ENCODE data around the gene ANKS3. TPM values are rescaled to one million over a fixed set of nuclear protein-coding genes. Genes with fewer than 3 reads are reported as not detected.

Gene ANKS3
- total and polyA plus RNA-seq, 7 donors = 5.2 to 15.0 (median 9.1) TPM

DNA sequence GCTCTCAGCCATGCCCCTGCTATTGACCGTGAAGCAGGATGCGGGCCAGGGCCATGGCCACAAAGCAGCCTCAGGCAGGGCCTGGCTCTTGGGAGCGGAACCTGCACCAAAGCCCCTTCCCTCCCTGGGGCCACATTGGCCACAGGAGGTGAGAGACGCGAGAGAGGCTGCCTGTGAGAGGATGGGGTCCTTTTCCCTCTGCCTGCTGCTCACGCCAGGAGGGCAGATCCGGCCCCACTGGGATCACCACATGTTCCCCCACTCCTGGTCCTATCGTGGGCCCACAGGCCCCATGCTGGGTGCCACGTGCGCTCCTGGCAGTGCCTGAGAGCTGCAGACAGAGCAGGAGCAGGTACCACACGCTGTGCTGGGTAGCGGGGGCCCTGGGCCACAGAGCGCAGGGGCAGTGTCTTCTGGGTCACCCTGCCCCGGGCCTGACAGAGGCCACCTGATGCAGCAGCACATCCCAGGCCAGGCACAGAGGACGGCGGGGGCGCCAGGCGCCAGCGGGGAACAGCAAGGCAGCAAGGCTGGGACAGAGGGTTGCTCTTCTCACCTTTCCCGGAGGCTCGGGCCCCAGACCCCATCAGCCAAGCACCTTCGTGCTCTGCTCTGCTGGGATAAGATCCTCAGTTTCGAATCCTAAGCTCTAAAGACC lies 49.9 kb downstream of the ANKS3 start:
- Histone ChIP-seq H3K4me3 (no peak overlapping the region), H3K36me3 (ENCODE audit: insufficient read depth in 1 of 2, low read depth in 1 of 2) (peaks cover 2 to 75% of the 10 kb centered on the region in 2 donors), H3K9me3 (no peaks in the 10 kb centered on the region), H3K4me1 (peaks cover 30% of the 10 kb centered on the region), H3K27ac (peak overlapping the region; percentile 70), H3K27me3 (ENCODE audit: insufficient read depth in 3 of 3, low read length in 2 of 3) (no peaks in the 10 kb centered on the region)
- no peak for ATAC-seq
- 88% methylated on average over 19 to 23 of the region's 23 CpGs for WGBS, 3 donors
- TF ChIP-seq, protein P1, sequence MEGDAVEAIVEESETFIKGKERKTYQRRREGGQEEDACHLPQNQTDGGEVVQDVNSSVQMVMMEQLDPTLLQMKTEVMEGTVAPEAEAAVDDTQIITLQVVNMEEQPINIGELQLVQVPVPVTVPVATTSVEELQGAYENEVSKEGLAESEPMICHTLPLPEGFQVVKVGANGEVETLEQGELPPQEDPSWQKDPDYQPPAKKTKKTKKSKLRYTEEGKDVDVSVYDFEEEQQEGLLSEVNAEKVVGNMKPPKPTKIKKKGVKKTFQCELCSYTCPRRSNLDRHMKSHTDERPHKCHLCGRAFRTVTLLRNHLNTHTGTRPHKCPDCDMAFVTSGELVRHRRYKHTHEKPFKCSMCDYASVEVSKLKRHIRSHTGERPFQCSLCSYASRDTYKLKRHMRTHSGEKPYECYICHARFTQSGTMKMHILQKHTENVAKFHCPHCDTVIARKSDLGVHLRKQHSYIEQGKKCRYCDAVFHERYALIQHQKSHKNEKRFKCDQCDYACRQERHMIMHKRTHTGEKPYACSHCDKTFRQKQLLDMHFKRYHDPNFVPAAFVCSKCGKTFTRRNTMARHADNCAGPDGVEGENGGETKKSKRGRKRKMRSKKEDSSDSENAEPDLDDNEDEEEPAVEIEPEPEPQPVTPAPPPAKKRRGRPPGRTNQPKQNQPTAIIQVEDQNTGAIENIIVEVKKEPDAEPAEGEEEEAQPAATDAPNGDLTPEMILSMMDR (IDR thresholded peaks at IDR 0.05) = no peak
- DNase-seq = no peak
- intact Hi-C loops (cut with DNase I) = no loop called here

DNA sequence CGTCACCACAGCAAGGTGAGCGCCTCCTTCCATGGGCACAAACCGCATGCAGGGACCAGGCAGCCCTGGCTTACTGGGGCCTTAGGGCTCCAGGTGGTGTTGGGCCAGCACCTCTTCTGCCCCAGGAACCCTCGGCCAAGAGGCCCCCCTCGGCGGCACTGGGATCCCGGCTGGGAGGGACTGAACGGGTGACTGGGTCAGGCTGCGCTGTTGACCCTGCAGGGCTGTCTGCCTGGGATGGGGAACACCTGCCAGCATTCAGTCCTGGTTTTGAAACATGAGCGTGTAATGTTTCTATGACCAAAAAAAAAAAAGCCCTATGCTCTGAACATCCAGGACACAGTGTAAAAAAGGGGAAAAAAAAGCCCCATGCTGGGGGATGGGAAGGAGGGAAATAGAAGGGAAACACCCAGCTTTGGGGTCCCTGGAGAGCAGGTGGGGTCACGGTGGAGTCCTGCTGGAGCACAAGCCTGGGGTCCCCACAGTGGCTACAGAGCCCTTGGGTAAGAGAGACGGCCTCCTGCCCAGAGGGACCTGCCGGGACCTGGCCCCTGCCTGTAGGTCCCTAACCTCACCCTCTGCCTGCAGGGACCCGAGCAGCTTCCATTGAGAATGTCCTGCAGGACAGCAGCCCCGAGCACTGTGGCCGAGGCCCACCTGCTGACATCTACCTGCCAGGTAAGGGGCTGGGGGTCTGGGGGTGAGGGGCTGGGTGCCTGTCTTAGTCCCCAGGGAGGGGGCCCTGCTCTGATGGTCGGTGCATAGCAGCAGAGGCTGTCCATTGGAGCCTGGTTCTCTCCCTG lies 50.6 kb downstream of the ANKS3 start:
- Histone ChIP-seq H3K27me3 (ENCODE audit: insufficient read depth in 3 of 3, low read length in 2 of 3) (no peaks in the 10 kb centered on the region), H3K36me3 (ENCODE audit: insufficient read depth in 1 of 2, low read depth in 1 of 2) (peaks cover 2 to 72% of the 10 kb centered on the region in 2 donors), H3K4me1 (peaks cover 29% of the 10 kb centered on the region), H3K9me3 (no peaks in the 10 kb centered on the region), H3K4me3 (no peak overlapping the region), H3K27ac (peak overlapping the region; percentile 70)
- TF ChIP-seq, protein P1 (IDR thresholded peaks at IDR 0.05) = no peak
- 69 to 80% (median 77%) methylated on average over 17 of the region's 17 CpGs for WGBS, 3 donors
- DNase-seq (no peak), ATAC-seq (peak in 2 of 4 donors; percentile 3 to 16)
- intact Hi-C loops (cut with DNase I) = no loop called here

DNA sequence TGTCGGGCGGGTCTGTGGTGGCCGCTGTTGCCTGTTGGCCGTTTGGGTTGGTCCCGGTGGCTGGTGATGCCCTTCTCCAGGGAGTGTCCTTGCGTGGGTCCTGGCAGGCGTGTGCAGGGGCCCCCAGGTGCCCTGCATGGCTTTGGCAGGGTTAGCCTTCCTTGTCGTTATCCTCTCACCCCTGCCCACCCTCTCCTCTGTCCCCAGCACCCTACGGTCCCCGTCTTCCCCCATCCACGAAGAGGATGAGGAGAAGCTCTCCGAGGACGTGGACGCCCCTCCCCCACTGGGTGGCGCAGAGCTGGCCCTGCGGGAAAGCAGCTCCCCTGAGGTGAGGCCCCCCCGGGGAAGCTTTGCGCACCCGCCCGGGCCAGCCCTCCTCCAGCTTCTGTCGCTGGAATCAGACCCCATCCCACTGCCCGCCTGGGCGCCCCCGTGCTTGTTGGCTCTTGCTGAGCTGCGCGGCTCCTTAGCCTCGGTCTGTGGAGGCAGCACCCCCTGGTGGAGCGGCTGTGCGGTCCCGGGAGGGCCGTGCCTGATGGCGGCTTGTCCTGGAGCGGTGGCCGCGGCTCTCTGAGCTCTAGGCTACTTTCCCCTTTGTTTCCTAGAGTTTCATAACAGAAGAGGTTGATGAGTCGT lies 51.3 kb downstream of the ANKS3 start:
- TF ChIP-seq, protein P1 (IDR thresholded peaks at IDR 0.05) = peak; percentile 30
- Histone ChIP-seq H3K4me1 (peaks cover 22% of the 10 kb centered on the region), H3K4me3 (no peak overlapping the region), H3K9me3 (no peaks in the 10 kb centered on the region), H3K36me3 (ENCODE audit: insufficient read depth in 1 of 2, low read depth in 1 of 2) (peaks cover 2 to 77% of the 10 kb centered on the region in 2 donors), H3K27ac (peak overlapping the region; percentile 36), H3K27me3 (ENCODE audit: insufficient read depth in 3 of 3, low read length in 2 of 3) (no peaks in the 10 kb centered on the region)
- intact Hi-C loops (cut with DNase I) = no loop called here
- peak in 3 of 4 donors; percentile 17 to 46 (median 42) for ATAC-seq
- WGBS, 3 donors = 74 to 77% (median 76%) methylated on average over 36 of the region's 36 CpGs
- DNase-seq = peak in 1 of 2 donors; percentile 78

DNA sequence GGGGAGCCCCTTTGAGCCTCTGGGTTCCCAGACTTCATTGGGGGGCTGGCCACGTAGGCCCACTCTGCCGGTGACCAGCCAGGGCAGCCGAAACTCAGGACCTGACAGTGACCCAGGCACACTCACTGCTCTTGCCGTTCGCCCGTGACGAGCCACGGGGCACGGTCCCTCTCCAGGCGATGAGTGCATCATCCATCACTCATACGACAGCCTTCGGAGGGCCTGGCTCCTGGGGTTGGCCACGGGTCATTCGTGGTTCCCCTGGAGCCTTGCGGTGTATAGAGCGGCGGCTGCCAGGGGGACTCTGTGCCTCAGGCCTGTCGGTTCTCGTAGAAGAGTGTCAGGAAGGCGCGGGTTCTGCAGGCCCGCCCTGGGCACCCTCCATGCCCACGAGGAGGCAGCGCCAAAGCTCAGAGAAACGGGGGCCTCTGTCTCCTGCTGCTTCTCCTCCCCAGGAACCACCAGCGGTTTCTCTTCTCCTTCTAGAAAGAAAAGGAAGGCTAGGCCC lies 51.9 kb downstream of the ANKS3 start:
- Histone ChIP-seq H3K36me3 (ENCODE audit: insufficient read depth in 1 of 2, low read depth in 1 of 2) (peaks cover 2 to 80% of the 10 kb centered on the region in 2 donors), H3K9me3 (no peaks in the 10 kb centered on the region), H3K27me3 (ENCODE audit: insufficient read depth in 3 of 3, low read length in 2 of 3) (no peaks in the 10 kb centered on the region), H3K4me3 (no peak overlapping the region), H3K4me1 (peaks cover 19% of the 10 kb centered on the region), H3K27ac (no peak overlapping the region)
- ATAC-seq = no peak
- TF ChIP-seq, protein P1 (IDR thresholded peaks at IDR 0.05) = no peak
- 81 to 85% (median 83%) methylated on average over 26 of the region's 26 CpGs for whole genome bisulfite sequencing, 3 donors
- intact Hi-C loops (cut with DNase I) = no loop called here
- DNase-seq = no peak

Data from psoas muscle (tissue), 8 donors.